HG03066 (cell line): ENCODE measurements around the gene ARHGEF12.

Experiments
- ATAC-seq: cut with Tn5 transposase; IDR thresholded peaks from one replicate; pipeline ENCODE4 v1.9.1; 2021; ENCODE audit warnings: low read depth; ENCODE audit not compliant: unreplicated experiment

ARHGEF12 gene

DNA sequence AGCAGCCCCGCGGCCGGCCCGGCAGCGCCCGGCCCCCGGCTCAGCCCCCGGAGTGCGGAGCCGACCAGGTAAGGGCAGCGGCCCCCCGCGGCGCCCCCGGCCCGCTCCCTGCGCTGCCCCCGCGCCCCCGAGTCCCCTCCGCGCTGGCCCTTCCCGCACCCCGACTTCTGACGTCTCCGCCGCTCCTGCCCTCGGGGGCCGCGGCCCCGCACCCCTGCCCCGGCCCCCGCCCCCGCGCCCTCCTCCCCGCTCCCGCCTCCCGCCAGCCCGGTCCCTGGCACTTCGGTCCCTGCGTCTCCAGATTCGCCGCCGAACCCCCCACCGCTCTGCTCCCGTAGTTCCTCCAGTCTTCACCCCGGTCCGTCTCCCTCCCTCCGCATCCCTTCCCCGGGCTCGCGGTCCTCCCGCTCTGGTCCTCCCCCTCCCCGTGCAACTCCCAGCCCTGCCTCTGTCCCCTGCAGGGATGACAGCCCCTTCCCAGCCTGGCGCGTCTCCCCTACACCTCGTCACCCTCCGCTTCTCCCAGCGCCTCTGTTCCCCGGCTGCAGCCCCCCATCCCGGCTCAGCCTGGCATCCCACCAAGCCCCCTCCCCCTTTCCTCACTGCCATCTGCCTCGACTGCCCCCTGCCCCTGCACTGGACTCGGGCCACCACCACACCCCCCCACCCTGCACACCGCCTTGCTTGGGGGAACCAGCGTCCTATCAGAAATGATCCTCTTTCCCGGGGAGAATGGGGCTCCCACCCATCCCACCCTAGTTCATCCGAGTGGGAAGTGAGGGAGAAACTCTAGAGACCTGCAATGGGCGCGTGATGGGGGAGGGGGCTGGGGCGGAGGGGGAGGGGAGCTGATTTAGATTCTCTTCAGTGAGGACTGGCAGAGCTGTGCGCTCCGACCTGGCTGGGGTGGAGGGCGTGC lies 175.9 kb downstream of the ARHGEF12 start:
- ATAC-seq = no peak

GRCh38 chr11:120512739-120513435 lies 176.7 kb downstream of the ARHGEF12 start:
- no peak for ATAC-seq

DNA sequence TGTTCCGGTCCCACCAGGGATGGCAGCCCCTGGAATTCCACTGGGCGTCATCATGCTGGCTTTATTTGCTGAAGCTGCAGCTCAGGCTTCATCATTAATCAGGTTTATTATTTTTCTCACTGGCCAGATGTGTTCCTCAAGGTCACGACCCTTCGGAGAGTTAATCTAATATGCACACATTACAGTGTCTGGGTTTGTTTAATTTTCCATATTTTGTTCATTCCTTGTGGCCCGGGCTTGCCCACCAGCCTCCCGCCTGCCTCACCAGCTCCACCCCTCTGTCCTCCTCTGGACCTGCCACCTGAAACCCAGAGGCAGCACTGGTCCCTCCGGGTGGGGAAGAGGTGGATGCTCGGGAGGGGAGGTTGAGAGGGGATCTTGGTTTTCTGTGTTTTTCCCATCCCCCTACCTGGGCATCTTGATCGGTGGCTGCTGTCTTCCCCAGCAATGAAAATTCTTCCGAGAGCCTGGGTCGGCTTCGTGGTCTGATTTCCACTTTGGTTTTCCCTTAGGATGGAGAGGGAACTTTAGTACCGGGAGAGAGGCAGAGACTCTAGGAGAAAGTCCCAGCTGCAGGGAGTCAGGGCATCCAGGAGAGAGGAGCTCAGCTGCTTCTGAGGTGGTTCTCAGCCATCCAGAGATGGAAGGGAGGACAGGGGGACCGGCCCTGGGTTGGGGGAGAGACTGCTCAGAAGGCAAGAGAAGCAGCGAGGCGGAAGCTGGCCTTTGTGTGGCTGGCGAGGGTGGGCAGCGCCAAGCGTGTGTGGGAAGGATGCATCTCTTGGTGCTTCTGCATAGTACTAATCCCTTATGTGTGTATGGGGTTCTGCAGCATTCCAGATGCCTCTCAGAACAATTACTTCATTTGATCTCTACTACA lies 177.5 kb downstream of the ARHGEF12 start:
- ATAC-seq = no peak

- no peak for ATAC-seq
Observed at GRCh38 chr11:120514541-120515121, 178.4 kb downstream of the ARHGEF12 start.

DNA sequence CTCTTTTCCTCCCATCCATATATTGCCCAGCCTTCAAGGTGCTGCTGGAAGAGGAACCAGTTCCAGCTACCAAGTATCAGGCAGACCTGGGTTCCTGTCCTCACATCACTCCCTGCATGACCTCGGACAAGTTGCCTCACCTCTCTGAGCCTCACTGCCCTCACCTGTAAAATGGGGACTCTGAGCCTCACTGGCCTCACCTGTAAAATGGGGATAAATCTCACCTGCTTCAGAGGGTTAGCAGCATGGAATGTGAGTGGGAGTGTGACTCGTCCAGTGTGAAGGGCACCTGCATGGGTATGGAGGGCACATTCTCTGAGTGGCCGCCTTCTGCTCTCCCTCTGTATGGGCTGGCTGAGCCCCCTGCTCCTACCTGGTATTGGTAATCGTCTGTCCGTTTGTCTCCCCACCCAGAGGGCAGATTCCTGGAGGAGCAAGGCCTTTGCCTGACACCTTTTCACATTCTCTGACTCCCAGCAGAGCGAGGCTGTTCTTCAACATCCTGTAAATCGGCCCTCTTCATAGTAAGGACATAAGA lies 179.0 kb downstream of the ARHGEF12 start:
- no peak for ATAC-seq

DNA sequence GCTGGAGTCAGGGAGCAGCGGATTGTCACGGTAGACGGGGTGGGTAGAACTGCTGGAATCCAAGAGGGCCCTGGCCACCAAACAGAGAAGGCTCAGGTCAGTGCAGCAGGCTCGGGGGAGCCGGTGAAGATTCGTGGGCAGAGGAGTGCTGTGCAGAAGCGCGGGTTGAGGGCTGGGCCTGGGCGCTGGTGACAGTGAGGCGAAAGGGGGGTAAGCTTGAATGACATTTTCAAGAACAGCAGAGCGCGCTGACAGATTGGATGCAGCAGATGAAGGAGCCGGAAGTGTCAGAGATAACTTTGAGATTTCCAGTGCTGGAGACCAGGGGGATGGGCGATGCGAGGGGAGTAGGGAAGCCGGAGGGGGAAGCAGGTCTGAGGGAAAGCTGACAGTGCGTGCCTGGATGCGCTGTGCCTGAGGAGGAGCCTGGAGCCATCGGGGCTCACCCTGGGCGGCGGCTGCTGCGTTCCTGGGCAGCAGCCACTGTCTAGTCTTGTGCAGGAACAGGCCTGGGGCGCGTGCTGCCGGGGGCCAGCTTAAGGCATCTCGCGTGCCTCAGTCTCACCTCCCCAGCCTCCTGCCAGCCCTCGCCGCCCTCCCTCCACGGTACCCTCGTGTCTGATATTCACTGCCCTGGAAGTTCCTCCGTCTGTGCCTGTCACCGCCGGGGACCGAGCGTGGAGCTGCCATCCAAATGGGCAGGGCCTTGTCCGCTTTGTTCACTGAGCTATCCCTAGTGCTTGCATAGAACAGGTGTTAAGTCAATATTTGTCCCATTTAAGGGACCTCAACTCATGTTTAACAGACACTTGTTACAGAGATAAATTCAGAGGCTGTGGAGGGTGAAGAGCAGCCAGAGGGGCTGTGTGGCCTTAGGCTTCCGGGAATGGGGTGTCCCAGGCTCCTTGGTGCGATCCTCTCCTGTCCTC lies 180.5 kb downstream of the ARHGEF12 start:
- no peak for ATAC-seq

DNA sequence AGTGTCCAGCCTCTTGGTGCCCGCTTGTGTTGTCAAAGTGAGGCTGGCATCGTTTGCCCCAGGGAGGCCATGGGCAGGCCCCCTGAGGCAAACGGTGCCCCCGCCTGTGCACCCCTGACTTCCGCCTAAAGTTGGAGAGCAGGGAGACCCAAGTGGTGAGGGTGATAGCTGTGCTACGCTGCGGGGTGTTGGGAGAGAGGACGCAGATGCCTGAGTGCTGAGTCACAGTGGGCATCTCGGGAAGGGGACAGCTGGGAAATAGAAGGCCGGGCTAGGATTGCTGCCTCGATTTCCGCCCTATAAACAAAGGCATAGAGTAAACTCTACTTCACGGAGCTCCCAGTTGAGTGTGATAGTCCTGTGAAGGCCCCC lies 181.2 kb downstream of the ARHGEF12 start:
- ATAC-seq = no peak

DNA sequence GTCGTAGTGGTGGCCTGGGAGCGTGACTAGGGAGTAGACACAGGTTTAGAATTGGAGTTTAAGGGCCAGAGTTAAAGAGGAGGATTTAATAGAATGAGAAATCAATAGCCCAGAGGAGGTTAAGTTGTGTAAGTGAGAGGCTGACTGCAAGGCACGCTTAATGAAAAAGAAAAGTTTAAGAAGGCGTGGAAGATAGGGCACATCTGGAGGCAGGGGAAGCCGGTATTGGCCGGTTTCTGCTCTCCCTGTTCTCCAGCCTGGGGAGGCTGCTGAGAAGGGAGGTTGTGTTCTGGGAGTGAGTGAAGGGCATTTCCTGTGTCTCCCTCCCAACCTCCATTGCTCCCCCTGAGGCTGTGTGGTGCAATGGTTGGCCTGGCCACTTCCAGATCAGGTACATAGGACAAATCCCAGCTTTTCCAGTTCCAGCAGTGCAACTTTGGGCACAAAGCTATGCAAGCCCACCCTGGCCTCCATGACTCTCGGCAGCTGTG lies 181.6 kb downstream of the ARHGEF12 start:
- no peak for ATAC-seq

- ATAC-seq = no peak
Observed at GRCh38 chr11:120518356-120518755, 182.1 kb downstream of the ARHGEF12 start.

GRCh38 chr11:120519474-120519873 lies 183.3 kb downstream of the ARHGEF12 start:
- no peak for ATAC-seq

- ATAC-seq = no peak
Observed at GRCh38 chr11:120520091-120520822, 184.0 kb downstream of the ARHGEF12 start.

DNA sequence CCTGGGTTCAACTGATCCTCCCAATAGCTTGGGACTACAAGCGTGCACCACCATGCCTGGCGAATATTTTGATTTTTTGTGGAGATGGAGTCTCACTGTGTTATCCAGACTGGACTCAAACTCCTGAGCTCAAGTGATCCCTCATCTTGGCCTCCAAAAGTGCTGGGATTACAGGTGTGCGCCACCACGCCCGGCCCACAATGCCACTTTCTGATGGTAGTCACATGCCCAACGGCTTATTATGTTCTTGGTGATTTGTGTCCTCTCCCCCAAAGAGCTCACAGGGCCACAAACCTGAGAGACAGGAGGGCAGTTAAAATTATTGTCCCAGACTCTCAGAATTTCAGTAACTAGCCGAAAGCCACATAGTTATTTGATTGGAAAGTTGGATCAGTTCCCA lies 185.0 kb downstream of the ARHGEF12 start:
- ATAC-seq = no peak

DNA sequence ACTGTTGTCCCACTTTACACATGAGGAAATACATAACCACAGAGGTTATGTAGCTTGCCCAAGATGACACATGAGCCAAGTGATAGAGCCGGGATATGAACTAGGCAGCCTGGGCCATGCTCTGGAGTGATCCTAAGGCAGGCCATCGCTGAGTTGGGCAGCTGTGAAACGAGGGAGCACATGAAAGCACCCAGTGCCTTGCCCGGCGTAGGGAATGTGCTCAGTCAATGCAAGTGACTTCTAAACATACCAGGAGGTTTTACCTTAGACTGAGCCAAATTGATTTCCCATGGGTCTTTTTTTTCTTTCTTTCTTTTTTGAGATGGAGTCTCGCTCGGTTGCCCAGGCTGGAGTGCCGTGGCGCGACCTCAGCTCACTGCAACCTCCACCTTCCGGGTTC lies 185.8 kb downstream of the ARHGEF12 start:
- no peak for ATAC-seq

DNA sequence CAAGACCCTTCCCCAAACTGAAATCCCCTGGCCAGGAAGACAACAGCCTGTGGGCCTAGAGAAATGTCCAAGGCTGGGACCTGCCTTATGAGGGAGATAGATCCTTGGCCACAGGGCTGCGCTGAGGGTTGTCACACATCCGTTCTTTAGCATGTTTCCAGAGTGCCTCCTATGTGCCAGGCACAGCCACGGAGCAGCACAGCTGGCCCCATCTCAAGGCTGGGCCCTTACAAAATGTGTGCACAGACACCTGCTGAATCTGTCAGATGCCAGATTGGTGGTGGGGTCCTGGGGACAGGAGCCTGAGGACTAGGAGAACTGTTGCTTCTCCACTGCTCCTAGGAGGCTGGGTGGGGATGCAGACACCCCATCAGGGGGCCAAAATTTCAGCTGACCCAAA lies 186.5 kb downstream of the ARHGEF12 start:
- ATAC-seq = no peak

DNA sequence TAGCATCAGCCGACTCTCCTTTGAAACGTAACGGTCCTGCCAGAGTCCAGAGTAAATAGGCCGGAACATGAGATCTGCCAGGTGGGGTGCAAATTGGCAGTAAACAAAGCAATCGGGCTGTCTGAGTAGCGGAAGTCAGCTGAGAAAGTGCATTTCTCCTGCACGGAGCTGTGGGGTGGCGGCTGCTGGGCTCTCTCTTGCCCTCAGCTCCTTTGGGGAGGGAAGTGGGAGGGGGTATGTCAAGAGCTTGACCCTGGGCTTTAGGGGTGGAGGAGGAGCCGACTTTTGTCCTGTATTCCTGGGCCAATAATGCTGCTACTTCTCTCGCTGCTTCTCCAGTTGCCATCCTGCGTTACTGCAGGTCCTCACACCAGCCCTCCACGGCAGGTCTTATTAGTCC lies 187.0 kb downstream of the ARHGEF12 start:
- ATAC-seq = no peak

DNA sequence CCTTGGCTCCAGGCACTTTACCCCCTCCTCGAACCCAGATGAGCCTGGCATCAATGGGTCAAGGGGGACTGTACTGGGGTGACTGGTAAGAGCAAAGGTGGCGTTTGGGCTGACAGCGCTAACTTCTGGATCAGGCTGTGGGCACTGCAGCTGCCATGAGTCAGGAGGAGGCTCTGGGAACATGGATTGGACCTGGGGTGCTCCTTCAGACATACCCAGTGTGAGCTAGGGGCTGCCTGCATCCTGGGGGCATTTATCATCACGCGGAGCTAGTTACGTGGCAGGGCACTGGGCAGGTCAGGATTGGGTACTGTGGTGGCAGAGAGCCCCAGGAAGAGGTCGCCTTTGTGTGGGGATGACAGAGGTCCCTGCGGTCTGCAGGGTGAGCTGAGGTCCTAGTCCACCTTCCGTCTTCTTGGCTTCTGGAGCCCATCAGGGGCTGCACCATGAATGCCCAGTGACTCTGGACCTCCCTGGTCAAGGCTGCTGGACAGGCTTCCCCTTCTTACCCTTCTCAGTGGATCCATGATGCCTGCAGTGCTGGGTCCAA lies 188.4 kb downstream of the ARHGEF12 start:
- ATAC-seq = no peak

DNA sequence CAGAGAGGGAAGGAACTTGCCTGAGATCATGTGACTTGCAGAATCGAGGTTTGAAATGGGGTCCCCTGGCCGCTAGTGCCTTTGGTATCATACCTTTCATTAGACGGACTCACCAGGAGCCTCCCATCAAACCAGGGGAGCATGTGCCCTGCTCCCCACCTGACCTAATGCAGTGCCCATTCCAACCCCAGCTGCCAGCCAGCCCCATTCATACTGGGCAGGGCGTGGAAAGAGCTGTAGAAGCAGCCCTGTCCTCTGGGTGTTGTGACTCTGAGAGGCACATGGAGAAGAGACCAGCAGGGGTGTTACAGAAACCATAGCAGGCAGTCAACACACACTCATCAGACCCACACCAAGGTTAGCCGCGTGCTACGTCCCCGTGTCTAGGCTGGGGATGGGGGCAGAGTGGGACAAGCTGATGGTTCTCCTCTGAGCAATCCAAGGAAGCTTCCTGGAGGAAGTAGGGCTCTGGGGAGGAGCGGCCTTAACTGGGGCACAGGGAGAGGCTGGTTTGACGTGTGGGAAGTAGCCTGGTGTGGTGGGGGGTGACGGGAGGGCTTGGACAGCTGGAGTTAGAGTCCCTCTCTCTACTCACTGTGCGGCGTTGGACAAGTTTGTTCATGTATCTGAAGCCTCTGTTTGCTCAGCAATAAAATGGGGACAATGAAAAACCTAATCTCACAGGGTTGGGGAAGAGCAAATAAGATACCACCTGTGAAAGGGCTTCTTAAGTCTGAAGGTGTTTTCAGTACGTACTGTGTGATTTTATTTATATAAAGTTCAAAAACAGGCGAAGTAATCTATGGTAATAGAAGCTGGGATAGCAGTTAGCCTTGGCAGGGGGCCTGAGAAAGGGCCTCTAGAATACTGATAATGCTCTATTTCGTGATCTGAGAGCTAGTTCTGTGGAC lies 189.3 kb downstream of the ARHGEF12 start:
- no peak for ATAC-seq
